Skeletal muscle satellite cell (primary cell): ENCODE results near the gene WNT7B.

Experiments
- H3K27me3 ChIP-seq: 2 replicates; pipeline ENCODE4 v1.7.0; 2013; ENCODE audit warnings: low read length; ENCODE audit not compliant: control insufficient read depth, insufficient read depth
- H3K36me3 ChIP-seq: 2 replicates; pipeline ENCODE4 v1.7.0; 2013; ENCODE audit warnings: mild to moderate bottlenecking, control low read depth, low read length; ENCODE audit not compliant: insufficient read depth
- H3K4me1 ChIP-seq: 2 replicates; pipeline ENCODE4 v1.7.0; 2013; ENCODE audit warnings: low read length; ENCODE audit not compliant: control insufficient read depth, insufficient read depth
- H3K4me2 ChIP-seq: 2 replicates; pipeline ENCODE4 v1.7.0; 2013; ENCODE audit warnings: mild to moderate bottlenecking, low read length
- H3K4me3 ChIP-seq: 2 replicates; pipeline ENCODE4 v1.7.0; 2013; ENCODE audit warnings: low read length
- H3K9ac ChIP-seq: 2 replicates; pipeline ENCODE4 v1.7.0; 2013; ENCODE audit warnings: mild to moderate bottlenecking, low read depth, low read length, moderate library complexity
- H3K9me3 ChIP-seq: replicated peaks from 2 replicates; pipeline ENCODE4 v1.7.0; 2013; ENCODE audit warnings: mild to moderate bottlenecking, control low read depth, low read length

WNT7B gene

DNA sequence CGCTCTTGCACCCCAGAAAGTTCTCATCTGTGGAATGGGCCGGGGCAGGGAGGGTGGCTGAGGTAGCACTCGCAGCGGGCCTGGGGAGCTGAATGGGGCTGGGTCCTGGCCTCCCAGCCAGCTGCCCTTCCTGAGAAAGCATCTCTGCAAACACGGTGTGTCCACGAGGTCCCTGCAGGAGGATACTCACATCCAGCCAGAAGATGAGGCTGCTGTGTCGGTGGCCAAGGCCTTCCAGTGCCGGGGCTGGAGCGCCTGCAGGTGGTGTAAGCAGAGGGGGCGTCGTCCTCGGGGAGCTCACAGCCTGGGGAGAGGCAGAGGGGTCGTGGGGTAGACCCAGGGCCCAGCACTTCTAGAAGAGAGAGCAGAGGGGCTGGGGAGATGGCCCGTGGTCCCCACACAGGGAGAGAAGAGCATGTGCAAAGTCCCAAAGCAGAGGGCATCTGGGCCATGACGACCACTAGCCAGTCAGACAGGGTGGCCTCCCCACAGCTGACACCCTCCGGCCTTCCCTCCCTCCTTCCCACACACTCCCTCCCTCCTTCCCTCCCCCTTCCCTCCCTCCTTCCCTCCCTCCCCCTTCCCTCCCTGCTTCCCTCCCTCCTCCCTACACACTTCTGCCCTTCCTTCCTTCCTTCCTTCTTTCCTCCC, 97.9 kb downstream of the WNT7B start:
- Histone ChIP-seq H3K9me3 (no peaks in the 10 kb centered on the region), H3K9ac (no peak overlapping the region), H3K27me3 (peaks cover 67% of the 10 kb centered on the region), H3K4me1 (no peaks in the 10 kb centered on the region), H3K4me2 (no peak overlapping the region), H3K4me3 (no peak overlapping the region), H3K36me3 (no peaks in the 10 kb centered on the region)

DNA sequence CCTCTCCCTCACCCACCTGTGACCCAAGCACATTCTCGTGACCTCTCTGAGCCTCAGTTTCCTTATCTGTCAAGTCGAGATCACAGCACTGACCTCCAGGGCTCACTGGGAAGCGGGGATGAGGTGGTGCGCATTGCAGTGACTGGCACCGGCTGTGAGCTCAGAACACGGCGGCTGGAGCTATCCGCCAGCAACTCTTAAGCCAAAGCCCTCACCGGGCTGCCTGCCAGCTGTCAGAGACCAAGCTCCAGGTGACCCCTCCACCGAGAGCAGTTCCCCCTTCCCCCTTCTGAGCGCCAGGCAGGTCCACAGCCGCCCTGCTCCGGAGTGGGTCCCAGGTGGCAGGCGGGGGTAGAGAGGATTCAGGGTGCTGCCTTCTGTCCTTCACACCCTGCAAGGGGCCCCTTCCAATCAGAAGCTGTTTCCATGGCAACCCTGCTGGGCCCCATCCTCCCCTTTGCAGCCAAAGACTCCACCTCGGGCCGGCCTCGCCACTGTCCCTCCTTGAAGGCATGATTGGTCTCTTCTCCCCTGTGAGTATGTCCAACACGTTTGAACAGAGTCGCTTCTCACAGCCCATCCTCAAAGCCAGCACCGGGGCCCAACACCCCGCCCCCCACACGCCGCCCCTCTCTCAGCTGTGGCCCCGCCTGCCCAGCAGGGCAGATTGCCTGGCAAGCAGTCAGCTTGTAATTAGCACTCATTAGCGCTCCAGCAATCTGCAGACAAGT, 98.7 kb downstream of the WNT7B start:
- Histone ChIP-seq H3K27me3 (peaks cover 70% of the 10 kb centered on the region), H3K9ac (no peak overlapping the region), H3K9me3 (peaks cover 5% of the 10 kb centered on the region), H3K36me3 (no peaks in the 10 kb centered on the region), H3K4me2 (no peak overlapping the region), H3K4me1 (no peaks in the 10 kb centered on the region), H3K4me3 (no peak overlapping the region)

DNA sequence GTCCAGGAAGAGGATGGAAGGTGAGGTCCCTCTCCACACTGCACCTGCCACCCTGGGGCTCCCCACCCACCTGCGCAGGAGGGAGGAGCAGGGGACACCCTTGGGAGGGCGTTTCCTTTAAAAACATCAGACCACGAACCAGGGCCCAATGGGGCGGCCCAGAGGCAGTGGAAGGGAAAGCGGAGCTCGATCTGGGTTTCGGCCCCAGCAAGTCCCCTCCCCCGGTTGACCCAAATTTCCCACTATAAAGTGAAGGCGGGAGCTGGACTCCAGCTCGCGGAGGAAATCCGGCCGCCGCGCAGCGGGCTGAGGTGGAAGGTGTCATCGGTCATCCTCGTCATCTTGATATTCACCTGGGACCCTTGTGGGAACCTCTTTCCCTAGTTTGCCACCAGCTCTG, 99.3 kb downstream of the WNT7B start:
- peaks cover 64% of the 10 kb centered on the region for H3K27me3 ChIP-seq
- no peaks in the 10 kb centered on the region for H3K36me3 ChIP-seq
- H3K4me1 ChIP-seq, result no peaks in the 10 kb centered on the region
- no peak overlapping the region for H3K4me2 ChIP-seq
- no peak overlapping the region for H3K4me3 ChIP-seq
- no peak overlapping the region for H3K9ac ChIP-seq
- H3K9me3 ChIP-seq, result peaks cover 9% of the 10 kb centered on the region

DNA sequence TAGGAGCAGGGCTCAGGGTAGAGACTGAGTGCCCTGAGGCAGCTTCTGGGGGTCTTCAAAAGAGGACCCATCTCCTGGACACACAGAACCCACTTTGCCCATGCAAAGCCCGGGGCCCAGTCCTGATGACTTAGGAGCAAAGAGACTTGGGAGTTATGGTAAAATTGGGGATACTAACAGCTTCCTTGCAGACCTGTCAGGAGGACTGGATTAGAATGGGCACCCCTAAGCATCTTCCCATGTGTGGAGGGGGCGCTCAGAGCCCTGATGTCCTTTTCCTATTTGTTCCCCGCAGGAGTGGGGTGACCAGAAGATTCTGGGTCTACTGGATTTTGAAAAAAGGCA, 100.0 kb downstream of the WNT7B start:
- H3K36me3 ChIP-seq, result no peaks in the 10 kb centered on the region
- no peak overlapping the region for H3K9ac ChIP-seq
- no peaks in the 10 kb centered on the region for H3K4me1 ChIP-seq
- H3K4me3 ChIP-seq, result no peak overlapping the region
- H3K4me2 ChIP-seq, result no peak overlapping the region
- H3K27me3 ChIP-seq, result peaks cover 58% of the 10 kb centered on the region
- H3K9me3 ChIP-seq, result peaks cover 12% of the 10 kb centered on the region

DNA sequence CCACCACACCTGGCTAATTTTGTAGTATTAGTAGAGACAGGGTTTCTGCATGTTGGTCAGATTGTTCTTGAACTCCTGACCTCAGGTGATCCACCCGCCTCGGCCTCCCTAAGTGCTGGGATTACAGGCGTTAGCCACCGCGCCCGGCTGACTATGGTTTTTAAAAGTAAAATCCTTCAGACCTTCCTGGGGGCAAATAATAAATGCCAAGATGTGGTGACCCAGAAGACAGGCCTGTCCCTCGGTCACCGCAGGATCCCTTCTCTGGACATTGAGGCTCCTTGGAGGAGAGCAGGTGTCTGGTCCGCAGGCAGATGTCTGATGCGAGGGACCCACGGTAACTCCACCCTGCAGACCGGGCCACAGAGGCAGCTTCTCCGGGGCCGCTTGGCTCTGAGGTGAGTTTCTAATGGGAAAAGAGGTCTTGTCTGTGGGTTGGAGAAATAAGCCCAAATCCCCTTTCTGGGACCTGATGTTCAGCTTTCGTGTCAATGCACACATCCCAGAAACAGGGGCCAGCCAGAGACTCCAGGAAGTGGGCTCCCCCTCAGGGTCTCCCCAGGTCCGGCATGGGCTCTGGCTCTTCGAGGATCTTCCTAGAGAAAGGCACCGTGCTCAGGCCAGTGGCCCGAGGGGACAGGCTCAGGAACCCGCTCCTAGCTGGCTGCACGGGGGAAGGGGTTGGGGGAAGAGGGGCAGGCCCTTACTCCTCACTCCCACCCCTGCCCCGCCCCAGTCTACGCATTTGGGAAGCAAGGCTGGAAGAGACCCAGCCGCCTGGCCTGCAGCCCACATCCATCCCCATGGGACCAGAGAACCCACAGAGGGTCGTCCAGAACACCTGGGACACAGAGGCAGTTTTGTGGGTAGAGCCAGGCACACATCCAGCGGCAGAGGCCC, 100.6 kb downstream of the WNT7B start:
- H3K27me3 ChIP-seq, result peaks cover 52% of the 10 kb centered on the region
- no peak overlapping the region for H3K4me2 ChIP-seq
- H3K4me3 ChIP-seq, result no peak overlapping the region
- no peaks in the 10 kb centered on the region for H3K4me1 ChIP-seq
- H3K9ac ChIP-seq, result no peak overlapping the region
- H3K9me3 ChIP-seq, result peaks cover 12% of the 10 kb centered on the region
- no peaks in the 10 kb centered on the region for H3K36me3 ChIP-seq

DNA sequence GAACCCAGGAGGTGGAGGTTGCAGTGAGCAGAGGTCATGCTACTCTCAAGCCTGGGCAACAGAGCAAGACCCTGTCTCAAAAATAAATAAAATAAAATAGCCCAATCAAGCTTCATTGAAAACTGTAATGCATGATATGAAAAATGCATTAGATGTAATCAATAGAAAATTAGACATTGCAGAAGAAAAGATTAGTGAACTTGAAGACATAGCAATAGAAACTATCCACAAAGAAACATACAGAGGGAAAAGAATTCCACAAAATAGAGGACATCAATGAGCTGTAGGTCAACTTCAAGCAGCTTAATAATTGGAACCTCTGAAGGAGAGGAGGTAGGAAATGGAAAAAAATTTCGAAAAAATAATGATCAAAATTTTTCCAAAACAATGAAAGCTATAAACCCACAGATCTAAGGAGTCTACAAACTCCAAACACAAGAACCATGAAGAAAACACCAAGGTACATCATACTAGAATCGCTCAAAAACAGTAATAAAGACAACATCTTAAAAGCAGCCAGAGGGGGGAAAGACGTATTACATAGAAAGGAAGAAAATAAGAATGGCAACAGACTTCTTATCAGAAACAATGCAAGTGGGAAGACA, 104.2 kb downstream of the WNT7B start:
- no peak overlapping the region for H3K4me3 ChIP-seq

DNA sequence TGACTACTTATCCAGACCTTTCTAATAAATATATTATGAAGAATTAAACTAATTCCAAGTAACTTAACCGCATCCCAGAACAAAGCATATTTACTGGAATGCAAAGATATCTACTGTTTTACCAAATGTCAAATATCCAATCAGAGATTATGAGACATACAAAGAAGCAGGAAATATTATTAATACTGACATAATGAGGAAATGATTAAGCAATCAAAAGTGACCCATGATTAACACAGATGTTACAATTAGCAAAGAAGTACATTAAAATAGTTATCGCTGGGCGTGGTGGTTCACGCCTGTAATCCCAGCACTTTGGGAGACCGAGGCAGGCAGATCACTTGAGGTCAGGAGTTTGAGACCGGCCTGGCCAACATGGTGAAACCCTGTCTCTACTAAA, 105.2 kb downstream of the WNT7B start:
- Histone ChIP-seq H3K27me3 (peaks cover 53% of the 10 kb centered on the region), H3K4me3 (no peak overlapping the region), H3K9me3 (peaks cover 12% of the 10 kb centered on the region), H3K4me1 (peaks cover 9% of the 10 kb centered on the region), H3K4me2 (no peak overlapping the region), H3K36me3 (no peaks in the 10 kb centered on the region), H3K9ac (no peak overlapping the region)

More for the DNA sequence above, 104.2 kb downstream of the WNT7B start:
- Histone ChIP-seq H3K36me3 (no peaks in the 10 kb centered on the region), H3K9ac (no peak overlapping the region), H3K9me3 (peaks cover 12% of the 10 kb centered on the region), H3K4me2 (no peak overlapping the region), H3K27me3 (peaks cover 51% of the 10 kb centered on the region), H3K4me1 (no peaks in the 10 kb centered on the region)
